T-helper 2 cell treated with Interferon-gamma antibody and Interleukin-4, amounts not matched to agents 5 μg/mL and 100 μg/mL, for 36 hours (primary cell): ENCODE results near the gene RMDN2.
"Not testable (repeated sequence)": the region's sequence is repeated elsewhere in the genome, so short reads cannot be mapped to it uniquely, and the experiment has no call there.

ENCODE experiments used
- DNase-seq: peaks from one replicate; pipeline ENCODE4 v3.0.0; 2021; ENCODE audit warnings: low spot score
- H3K27ac Mint-ChIP-seq: one replicate; pipeline ENCODE4 v1.8.0; 2021; ENCODE audit warnings: mild to moderate bottlenecking, mixed read lengths
- H3K27me3 Mint-ChIP-seq: one replicate; pipeline ENCODE4 v1.8.0; 2021; ENCODE audit warnings: low read depth, mixed read lengths
- H3K36me3 Mint-ChIP-seq: one replicate; pipeline ENCODE4 v1.8.0; 2021; ENCODE audit warnings: low read depth, mixed read lengths
- H3K4me1 Mint-ChIP-seq: one replicate; pipeline ENCODE4 v1.8.0; 2021; ENCODE audit warnings: low read depth, mixed read lengths
- H3K4me3 Mint-ChIP-seq: one replicate; pipeline ENCODE4 v1.8.0; 2022; ENCODE audit warnings: mild to moderate bottlenecking, moderate library complexity, mixed read lengths
- H3K9me3 Mint-ChIP-seq: one replicate; pipeline ENCODE4 v1.8.0; 2021; ENCODE audit warnings: mixed read lengths

The RMDN2 gene

GRCh38 chr2:37975808-37976207 lies 50.7 kb downstream of the RMDN2 start:
- no peaks in the 10 kb centered on the region for H3K36me3 Mint-ChIP-seq
- DNase-seq = no peak
- no peaks in the 10 kb centered on the region for H3K4me1 Mint-ChIP-seq
- peaks cover 20% of the 10 kb centered on the region for H3K27me3 Mint-ChIP-seq
- no peak overlapping the region for H3K27ac Mint-ChIP-seq
- H3K9me3 Mint-ChIP-seq = no peaks in the 10 kb centered on the region
- H3K4me3 Mint-ChIP-seq = no peak overlapping the region

DNA sequence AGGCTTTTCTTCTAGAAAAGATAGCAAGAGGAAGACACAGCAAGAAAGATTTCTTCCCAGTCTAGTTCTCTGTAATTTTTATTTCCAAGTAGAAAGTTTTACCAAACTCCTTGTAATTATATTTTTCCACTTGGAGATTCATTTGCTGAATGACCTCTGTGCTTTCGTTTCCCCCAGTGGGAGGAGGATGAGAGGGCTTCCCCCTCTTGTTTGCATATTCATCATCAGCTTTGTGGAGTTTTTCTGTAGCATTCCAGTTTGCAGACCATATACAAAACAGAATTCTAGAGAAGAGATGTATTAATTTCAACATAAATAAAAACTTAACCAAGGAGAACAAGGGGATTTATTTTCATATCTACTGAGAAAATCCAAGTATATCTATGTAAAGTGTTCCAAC lies 51.3 kb downstream of the RMDN2 start:
- Mint-ChIP-seq H3K27me3 (peaks cover 17% of the 10 kb centered on the region), H3K4me3 (no peak overlapping the region), H3K4me1 (no peaks in the 10 kb centered on the region), H3K36me3 (no peaks in the 10 kb centered on the region), H3K27ac (no peak overlapping the region), H3K9me3 (no peaks in the 10 kb centered on the region)
- no peak for DNase-seq

- Mint-ChIP-seq H3K4me3 (no peak overlapping the region), H3K4me1 (peaks cover 9% of the 10 kb centered on the region), H3K27me3 (peaks cover 18% of the 10 kb centered on the region), H3K27ac (no peak overlapping the region), H3K36me3 (no peaks in the 10 kb centered on the region), H3K9me3 (no peaks in the 10 kb centered on the region)
- DNase-seq = peak; percentile 31
These were observed 57.1 kb downstream of the RMDN2 start for GRCh38 chr2:37982147-37982582.

DNA sequence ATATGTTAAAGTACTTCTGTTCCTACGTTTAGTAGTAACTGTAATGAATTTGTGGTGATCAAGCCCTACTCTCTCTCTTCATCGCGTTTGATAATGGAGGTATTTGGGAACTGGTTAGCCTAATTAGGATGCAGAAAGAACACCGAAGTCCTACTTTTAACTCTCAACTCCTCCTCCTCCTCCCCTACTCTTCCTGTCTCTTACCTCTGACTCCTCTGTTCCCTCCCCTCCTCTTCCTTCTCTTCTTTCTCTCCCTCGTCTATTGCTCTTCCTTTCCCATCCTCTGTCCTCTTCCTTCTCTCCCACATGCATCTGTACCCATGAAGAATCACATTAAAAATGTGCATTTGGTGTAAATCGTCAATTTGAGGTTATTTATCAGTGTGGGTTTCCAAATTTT lies 57.8 kb downstream of the RMDN2 start:
- H3K27ac Mint-ChIP-seq = no peak overlapping the region
- H3K9me3 Mint-ChIP-seq = no peaks in the 10 kb centered on the region
- peaks cover 9% of the 10 kb centered on the region for H3K4me1 Mint-ChIP-seq
- H3K36me3 Mint-ChIP-seq = no peaks in the 10 kb centered on the region
- DNase-seq = no peak
- H3K27me3 Mint-ChIP-seq = peaks cover 18% of the 10 kb centered on the region
- H3K4me3 Mint-ChIP-seq = no peak overlapping the region

DNA sequence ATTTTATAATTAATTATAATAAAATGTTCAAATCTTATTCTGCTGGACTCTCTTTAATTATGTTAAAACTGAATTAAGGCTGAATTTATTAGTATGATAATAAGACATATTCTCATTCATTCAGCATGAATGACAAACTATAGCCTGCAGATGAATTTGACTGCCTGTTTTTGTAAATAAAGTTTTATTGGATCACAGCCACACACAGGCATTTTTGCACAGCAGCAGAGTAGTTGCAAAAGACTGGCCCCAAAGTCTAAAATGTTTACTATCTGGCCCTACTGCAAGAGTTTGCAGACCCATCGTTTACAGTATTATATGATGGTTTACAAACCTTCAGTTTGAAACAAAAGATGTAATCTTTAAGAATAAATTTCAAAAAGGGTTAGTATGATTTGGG lies 58.6 kb downstream of the RMDN2 start:
- H3K27me3 Mint-ChIP-seq = peaks cover 18% of the 10 kb centered on the region
- H3K9me3 Mint-ChIP-seq = no peaks in the 10 kb centered on the region
- H3K27ac Mint-ChIP-seq = no peak overlapping the region
- H3K36me3 Mint-ChIP-seq = no peaks in the 10 kb centered on the region
- H3K4me3 Mint-ChIP-seq = no peak overlapping the region
- H3K4me1 Mint-ChIP-seq = peaks cover 9% of the 10 kb centered on the region
- DNase-seq = no peak

DNA sequence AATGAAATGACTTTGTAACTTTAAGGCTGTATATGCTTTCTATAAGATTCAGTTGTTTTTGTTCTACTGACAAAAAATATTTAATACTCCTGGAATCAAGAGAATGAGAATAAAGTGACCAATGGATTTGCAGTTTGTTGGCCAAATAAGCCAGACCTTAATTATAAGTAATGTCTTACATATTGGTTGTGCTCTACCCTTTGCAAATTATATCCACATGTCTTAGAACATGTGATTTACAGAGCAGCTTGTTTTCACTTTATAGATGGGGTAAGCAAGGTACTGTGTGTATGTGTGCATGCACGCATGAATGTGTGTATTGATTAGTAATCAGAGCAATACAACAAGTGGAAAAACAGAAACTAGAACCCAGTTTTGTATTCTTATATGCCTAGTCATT lies 59.1 kb downstream of the RMDN2 start:
- no peak overlapping the region for H3K27ac Mint-ChIP-seq
- H3K4me1 Mint-ChIP-seq = peaks cover 9% of the 10 kb centered on the region
- H3K4me3 Mint-ChIP-seq = no peak overlapping the region
- no peaks in the 10 kb centered on the region for H3K9me3 Mint-ChIP-seq
- no peaks in the 10 kb centered on the region for H3K36me3 Mint-ChIP-seq
- peaks cover 18% of the 10 kb centered on the region for H3K27me3 Mint-ChIP-seq
- no peak for DNase-seq

DNA sequence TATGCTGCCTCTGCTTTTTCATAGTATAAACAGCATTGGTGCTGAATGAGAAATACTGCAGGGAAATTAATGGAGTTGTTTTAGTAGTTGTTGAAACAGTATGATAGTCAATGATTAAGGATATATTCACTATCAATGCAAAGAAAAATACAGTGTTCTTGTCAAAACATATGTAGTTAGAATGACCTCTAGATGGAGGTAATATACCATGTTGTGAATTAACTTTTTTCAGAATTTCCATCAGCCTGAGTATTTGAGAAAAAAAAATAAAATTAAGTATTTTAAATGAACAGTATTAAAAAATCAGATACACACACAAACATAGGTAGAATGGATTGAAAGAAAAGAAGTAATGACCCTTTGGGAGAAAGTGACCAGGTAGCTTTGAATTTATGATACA lies 59.5 kb downstream of the RMDN2 start:
- H3K36me3 Mint-ChIP-seq = no peaks in the 10 kb centered on the region
- H3K27me3 Mint-ChIP-seq = peaks cover 18% of the 10 kb centered on the region
- no peaks in the 10 kb centered on the region for H3K9me3 Mint-ChIP-seq
- no peak overlapping the region for H3K27ac Mint-ChIP-seq
- no peak for DNase-seq
- H3K4me3 Mint-ChIP-seq = no peak overlapping the region
- H3K4me1 Mint-ChIP-seq = peaks cover 9% of the 10 kb centered on the region

DNA sequence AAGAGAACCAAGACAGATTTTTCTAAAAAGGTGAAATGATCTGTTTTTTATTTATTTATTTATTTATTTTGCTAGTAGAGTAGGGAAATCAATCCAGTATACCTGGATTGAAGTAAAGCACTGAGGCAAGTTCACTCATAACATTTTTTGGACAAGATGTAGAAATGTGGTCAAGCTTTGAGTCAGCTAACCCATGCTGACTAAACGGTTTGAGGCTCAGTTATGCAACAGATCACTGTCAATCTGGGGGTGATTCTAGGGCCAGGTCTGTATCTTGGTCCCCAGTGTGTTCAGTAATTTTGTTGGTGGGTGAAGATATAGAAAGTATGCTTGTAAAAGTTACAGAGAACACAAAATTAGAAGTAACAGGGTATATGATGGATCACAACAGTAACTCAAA lies 60.2 kb downstream of the RMDN2 start:
- Mint-ChIP-seq H3K9me3 (no peaks in the 10 kb centered on the region), H3K27me3 (peaks cover 18% of the 10 kb centered on the region)

DNA sequence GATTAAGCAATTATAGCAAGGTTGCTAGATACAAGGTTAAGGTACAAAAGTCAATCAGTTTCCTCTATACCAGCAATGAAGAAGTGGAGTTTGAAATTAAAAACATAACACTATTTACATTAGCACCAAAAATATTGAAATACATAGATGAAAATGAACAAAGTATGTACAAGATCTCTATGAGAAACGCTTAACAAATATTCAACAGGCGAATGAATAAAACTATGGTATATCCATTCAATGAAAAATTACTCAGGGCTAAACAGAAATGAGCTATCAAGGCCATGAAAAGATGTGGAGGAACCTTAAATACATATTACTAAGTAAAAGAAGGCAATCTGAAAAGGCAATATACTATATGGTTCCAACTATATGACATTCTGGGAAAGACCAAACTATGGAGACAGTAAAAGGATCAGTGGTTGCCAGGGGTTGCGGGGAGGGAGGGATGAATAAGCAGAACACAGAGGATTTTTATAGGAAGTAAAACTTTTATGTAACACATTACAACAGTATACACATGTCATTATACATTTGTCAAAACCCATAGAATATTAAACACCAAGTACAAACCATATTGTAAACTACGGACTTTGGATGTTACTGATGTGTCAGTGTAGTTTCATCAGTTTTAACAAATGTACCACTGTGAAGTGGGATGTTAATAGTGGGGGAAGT lies 62.1 kb downstream of the RMDN2 start:
- H3K27me3 Mint-ChIP-seq = peaks cover 13% of the 10 kb centered on the region
- no peaks in the 10 kb centered on the region for H3K36me3 Mint-ChIP-seq
- no peak overlapping the region for H3K27ac Mint-ChIP-seq
- no peak overlapping the region for H3K4me3 Mint-ChIP-seq
- H3K4me1 Mint-ChIP-seq = peaks cover 6% of the 10 kb centered on the region
- no peak for DNase-seq
- H3K9me3 Mint-ChIP-seq = no peaks in the 10 kb centered on the region

More for the DNA sequence above, 60.2 kb downstream of the RMDN2 start:
- no peak overlapping the region for H3K27ac Mint-ChIP-seq
- H3K4me3 Mint-ChIP-seq = no peak overlapping the region
- H3K36me3 Mint-ChIP-seq = no peaks in the 10 kb centered on the region
- DNase-seq = no peak
- peaks cover 9% of the 10 kb centered on the region for H3K4me1 Mint-ChIP-seq

DNA sequence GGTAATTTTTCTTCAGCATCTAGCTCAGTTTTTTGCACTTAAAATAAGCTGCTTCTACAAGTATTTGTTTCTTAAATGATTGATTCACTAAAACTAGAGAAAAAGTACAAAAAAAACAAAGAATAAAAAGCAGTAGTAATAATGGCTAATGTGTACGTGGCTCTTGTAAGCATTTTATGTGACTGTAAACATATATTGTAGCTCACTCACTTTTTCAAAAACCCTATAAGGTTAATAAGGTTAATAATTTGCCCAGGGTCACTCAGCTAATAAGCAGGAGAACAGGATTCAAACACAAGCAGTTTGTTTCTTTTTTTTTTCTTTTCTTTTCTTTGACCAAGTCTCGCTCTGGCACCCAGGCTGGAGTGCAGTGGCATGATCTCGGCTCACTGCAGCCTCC lies 67.5 kb downstream of the RMDN2 start:
- no peaks in the 10 kb centered on the region for H3K36me3 Mint-ChIP-seq
- no peaks in the 10 kb centered on the region for H3K27me3 Mint-ChIP-seq
- H3K4me3 Mint-ChIP-seq = no peak overlapping the region
- no peak for DNase-seq
- no peaks in the 10 kb centered on the region for H3K9me3 Mint-ChIP-seq
- no peak overlapping the region for H3K27ac Mint-ChIP-seq
- no peaks in the 10 kb centered on the region for H3K4me1 Mint-ChIP-seq

DNA sequence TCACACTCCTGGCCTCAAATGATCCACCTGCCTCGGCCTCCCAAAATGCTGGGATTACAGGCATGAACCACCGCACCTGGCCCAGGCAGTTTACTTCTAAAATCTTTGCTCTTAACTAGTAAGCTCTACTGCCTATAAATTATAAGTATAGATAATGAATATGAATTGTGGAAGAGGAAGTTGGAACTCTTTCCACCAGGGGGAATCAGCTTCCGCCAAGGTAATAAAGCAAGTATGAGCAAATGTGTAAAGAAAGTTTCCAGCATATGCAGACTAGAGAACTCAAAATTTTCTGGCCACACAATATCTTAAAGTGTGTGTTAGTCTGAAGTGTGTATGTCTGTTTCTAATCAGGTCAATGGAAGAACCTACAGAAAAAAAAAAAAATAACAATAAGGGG lies 68.1 kb downstream of the RMDN2 start:
- no peaks in the 10 kb centered on the region for H3K27me3 Mint-ChIP-seq
- H3K9me3 Mint-ChIP-seq = no peaks in the 10 kb centered on the region
- no peaks in the 10 kb centered on the region for H3K36me3 Mint-ChIP-seq
- DNase-seq = no peak
- H3K4me3 Mint-ChIP-seq = no peak overlapping the region
- no peaks in the 10 kb centered on the region for H3K4me1 Mint-ChIP-seq
- no peak overlapping the region for H3K27ac Mint-ChIP-seq

DNA sequence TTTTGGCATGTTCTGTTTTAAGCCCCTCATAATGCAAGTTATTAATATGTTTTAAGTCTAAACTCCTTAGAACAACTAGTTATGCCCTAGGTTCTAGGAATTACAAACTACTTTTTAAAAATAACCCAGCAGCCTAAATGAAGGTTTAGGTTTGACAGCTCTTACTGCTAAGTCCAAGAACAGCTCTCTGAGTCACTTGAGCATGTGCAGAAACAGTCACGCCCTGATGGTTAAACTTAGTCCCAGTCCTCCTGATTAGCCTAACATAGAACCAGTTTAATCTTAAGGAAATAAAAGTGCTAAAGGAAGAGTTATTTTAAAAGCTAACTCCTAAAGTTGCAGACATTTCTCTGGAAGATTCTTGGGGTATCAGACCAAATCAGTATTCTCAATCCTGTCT lies 72.5 kb downstream of the RMDN2 start:
- Mint-ChIP-seq H3K9me3 (peaks cover 5% of the 10 kb centered on the region), H3K36me3 (no peaks in the 10 kb centered on the region), H3K4me3 (no peak overlapping the region), H3K4me1 (no peaks in the 10 kb centered on the region), H3K27me3 (no peaks in the 10 kb centered on the region), H3K27ac (no peak overlapping the region)
- DNase-seq = no peak

DNA sequence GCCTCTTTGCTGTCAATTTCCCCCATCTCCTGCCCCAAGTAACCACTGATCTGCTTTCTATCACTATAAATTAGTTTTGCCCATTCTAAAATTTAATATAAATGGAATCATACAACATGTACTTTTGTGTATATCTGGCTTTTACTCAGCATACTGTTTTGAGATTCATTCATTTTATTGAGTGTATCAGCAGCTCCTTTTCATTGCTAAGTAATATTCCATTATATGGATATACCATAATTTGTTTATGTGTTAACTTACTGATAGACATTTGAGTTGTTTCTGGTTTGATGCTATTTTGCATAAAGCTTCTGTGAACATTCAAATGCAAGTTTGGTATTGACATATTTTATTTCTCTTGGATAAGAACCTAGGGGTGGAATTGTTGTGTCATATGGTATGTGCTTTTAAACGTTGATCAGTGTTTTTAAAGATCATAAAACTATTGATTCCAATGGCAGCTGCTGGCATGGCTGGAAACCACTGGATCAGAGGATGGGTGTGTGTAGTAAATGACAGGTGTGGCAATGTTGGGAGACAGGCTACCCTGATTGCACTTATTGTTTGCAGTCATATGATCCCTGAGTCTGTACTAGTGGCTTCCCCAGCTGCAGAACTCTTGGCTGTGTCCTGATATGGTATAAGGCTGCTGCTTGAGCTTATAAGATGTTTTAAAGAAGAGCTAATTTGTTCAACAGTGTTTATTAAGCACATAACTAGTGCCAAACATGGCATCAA lies 75.6 kb downstream of the RMDN2 start:
- Mint-ChIP-seq H3K9me3 (peaks cover 5% of the 10 kb centered on the region), H3K27me3 (no peaks in the 10 kb centered on the region), H3K36me3 (no peaks in the 10 kb centered on the region)

GRCh38 chr2:38010187-38010586 lies 85.1 kb downstream of the RMDN2 start:
- not testable (repeated sequence) for H3K4me1 Mint-ChIP-seq, H3K27ac Mint-ChIP-seq, H3K4me3 Mint-ChIP-seq, H3K9me3 Mint-ChIP-seq, DNase-seq, H3K27me3 Mint-ChIP-seq, H3K36me3 Mint-ChIP-seq

More for the DNA sequence above, 75.6 kb downstream of the RMDN2 start:
- no peak overlapping the region for H3K27ac Mint-ChIP-seq
- DNase-seq = no peak
- H3K4me1 Mint-ChIP-seq = no peaks in the 10 kb centered on the region
- H3K4me3 Mint-ChIP-seq = no peak overlapping the region

- no peaks in the 10 kb centered on the region for H3K36me3 Mint-ChIP-seq
- no peak overlapping the region for H3K27ac Mint-ChIP-seq
- no peak for DNase-seq
- no peaks in the 10 kb centered on the region for H3K4me1 Mint-ChIP-seq
- H3K9me3 Mint-ChIP-seq = no peaks in the 10 kb centered on the region
- H3K4me3 Mint-ChIP-seq = no peak overlapping the region
- peaks cover 2% of the 10 kb centered on the region for H3K27me3 Mint-ChIP-seq
These were observed 85.9 kb downstream of the RMDN2 start for GRCh38 chr2:38010995-38011394.
